GM18505 (cell line): Measurements from ENCODE around the gene DCUN1D4.

Experiments
- ATAC-seq: cut with Tn5 transposase; IDR thresholded peaks from one replicate; pipeline ENCODE4 v1.9.1; 2021; ENCODE audit not compliant: unreplicated experiment
- POLR2A ChIP-seq: IDR thresholded peaks from 4 replicates; pipeline ENCODE4 v1.6.1; 2011; ENCODE audit warnings: borderline replicate concordance; ENCODE audit not compliant: insufficient read depth, insufficient read length; ENCODE audit errors: extremely low read depth

The DCUN1D4 gene

GRCh38 chr4:51845711-51846110 is 2.8 kb downstream of the DCUN1D4 start:
- TF ChIP-seq POLR2A = no peak
- ATAC-seq = no peak

DNA sequence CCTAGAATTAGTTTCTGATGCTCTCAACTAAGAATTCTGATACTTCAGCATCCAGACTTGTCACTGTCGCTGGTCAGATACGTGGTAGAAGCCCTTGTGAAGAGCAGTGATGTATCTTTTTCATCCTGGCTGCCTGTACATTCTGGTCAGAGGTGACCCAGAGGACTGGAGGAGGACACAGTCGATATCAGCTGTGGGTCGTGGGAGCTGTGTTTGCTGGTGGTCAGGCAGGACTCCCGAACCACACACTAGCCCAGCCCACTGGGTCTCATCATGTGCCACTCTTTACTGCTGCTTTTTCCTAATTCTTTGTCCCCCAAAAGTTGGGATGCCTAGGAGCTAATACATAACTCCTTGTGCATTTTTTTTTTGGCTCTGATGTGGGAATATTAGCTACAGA is 6.5 kb downstream of the DCUN1D4 start:
- ATAC-seq = no peak
- TF ChIP-seq POLR2A = no peak

DNA sequence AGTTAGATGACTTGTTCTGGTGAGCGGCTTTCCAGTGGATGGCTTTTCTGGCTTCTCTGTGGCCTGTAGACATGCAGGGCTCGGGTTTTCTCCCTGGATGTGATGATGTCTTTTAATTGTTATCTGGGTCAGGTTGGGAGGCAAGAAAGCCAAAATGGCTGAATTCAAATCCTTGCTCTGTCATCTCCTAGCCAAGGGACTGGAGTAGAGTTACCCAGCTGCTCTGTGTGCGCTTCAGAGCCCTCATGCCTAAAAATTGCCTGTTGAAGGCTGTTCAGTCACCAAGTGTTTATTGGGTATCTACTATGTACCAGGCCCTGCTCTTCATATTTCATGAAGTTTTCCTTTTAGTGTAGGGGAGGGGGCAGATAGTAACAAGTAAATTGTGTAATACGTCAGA is 7.3 kb downstream of the DCUN1D4 start:
- ATAC-seq = no peak

DNA sequence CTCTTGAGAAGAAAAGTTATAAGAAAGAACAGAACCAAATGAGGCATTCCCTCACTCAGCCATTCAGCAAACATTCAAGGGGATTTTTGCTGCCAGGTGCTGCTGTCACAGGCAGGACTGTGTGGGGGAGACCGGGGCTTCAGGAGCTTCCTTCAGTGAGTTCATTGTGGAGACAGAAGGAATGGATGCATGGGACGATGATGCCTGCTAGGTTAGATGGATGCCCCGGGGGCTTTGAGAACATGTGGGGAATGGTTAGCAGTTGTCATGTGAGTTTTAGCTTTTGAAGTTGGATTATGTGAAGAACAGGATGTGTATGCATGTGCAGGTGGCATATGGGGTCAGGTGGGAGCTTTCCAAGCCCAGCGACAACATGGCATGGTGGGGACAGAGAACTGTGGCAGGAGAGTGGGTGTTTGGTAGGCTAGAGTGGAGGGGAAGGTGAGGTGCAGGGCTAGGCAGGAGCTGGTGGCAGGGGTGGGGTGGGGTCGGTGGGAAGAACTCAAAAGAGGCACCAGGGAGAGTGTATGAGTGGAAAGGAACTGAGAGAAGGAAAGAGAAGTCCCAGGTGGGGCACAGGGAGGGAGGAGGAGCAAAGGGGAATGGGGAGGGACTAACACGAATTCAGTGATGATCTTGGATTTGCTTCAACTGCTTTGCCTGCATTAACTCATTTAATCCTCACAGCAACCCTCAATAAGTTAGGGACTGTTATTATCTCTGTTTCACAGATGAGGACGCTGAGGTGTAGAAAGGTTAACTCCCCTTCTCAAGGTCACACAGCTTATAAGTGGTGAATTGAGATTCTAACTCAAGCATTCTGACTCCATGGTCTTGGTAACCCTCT is 8.4 kb downstream of the DCUN1D4 start:
- TF ChIP-seq POLR2A = no peak
- ATAC-seq = no peak

More for the DNA sequence above, 7.3 kb downstream of the DCUN1D4 start:
- TF ChIP-seq POLR2A = no peak

DNA sequence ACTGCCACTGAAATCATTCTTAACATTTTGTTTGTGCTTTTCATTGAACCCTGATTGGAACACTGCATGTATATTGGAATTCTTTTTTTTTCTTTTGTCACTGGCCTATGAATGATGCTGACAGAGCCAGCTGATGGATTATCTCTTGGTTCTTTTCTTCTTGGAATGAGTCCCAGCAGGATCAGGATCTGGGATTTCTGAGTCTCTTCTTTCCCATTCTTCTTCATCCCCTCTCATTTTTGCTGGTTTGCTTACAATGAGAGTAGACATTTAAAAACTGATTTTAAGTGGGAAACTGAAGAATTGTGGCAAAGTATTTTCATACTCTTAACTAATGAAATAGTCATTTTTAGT is 9.0 kb downstream of the DCUN1D4 start:
- ATAC-seq = no peak
- TF ChIP-seq POLR2A = no peak

DNA sequence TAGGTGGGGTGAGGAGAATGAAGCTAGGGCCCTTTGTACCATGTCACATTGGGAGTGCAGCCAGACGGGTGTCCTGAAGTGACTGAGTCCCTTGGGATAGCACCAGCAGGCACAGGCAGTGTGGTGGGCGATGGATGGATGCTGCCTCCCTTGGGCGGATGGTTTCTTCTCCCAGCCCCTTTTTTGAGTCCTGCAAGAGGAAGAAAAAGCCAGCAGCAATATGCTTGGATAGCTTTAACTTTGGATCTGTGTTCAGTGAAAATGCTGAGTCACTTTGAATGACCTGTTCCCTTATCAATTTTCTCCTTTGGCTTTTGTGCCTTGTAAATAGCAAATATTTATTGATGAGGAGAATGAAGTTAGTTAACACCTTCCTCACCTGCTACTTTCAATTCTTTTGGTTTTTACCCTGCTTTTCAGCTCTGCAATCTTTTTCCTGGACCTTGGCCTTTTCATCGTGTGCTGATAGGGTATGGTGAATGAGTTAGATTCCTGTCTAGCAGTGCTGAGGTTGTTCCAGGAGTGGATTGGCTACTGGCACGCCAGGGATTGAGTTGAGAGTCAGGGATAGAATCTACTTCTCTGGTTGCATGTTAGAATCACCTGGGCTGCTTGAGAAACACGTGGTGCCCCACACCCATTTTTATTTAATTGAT is 10.2 kb downstream of the DCUN1D4 start:
- no peak for ATAC-seq
- TF ChIP-seq POLR2A = no peak

- ATAC-seq = no peak
These were observed 12.3 kb downstream of the DCUN1D4 start for GRCh38 chr4:51855270-51855669.

DNA sequence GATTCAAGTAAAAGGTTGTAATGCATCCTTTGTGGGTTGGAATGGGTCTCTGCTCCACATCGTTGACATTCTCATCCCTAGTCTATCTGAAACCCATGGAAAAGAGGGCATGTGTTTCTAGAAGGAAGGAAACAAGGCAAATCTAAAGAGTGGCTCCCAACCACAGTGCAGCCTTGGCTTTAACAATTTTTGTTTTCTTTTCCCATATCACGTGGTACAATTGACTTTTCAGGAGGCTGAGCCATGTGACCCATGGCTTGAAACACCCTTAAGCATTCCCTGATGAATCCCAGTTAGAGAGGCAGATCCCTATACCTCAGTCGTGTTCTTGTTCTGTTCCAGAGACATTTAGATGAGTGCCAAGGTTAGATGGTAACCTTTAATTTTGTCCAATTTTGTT is 12.8 kb downstream of the DCUN1D4 start:
- no peak for ATAC-seq
- no peak for TF ChIP-seq POLR2A

More at GRCh38 chr4:51855270-51855669, 12.3 kb downstream of the DCUN1D4 start:
- no peak for TF ChIP-seq POLR2A

DNA sequence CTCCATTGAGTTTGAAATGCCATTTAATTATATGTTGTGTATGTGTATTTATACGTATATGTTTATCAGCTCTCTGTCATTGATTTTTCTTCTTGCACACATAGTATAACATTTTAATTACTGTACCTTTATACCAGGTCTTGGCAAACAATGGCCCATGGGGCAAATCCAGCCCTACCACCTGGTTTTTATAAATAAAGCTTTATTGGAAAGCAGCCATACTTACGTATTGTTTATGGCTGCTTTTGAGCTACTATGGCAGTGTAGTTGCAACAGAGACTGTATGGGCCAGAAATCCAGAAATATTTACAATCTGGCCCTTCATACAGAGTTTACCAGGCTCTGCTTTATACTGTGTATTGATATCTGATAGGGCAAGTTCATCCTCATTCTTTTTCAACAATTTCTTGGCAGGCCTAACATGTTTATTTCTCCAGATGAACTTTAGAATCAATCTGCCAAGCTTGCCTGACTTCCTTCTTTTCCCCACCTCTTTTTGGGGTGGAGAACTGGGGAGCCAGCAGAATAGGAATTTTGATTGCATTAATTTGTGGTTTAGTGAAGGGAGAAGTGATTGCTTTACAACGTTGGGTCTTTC is 15.8 kb downstream of the DCUN1D4 start:
- TF ChIP-seq POLR2A = no peak
- no peak for ATAC-seq

- ATAC-seq = no peak
- no peak for TF ChIP-seq POLR2A
These were observed 16.6 kb downstream of the DCUN1D4 start for GRCh38 chr4:51859476-51860031.

- no peak for ATAC-seq
- no peak for TF ChIP-seq POLR2A
These were observed 19.2 kb downstream of the DCUN1D4 start for GRCh38 chr4:51862199-51862598.

DNA sequence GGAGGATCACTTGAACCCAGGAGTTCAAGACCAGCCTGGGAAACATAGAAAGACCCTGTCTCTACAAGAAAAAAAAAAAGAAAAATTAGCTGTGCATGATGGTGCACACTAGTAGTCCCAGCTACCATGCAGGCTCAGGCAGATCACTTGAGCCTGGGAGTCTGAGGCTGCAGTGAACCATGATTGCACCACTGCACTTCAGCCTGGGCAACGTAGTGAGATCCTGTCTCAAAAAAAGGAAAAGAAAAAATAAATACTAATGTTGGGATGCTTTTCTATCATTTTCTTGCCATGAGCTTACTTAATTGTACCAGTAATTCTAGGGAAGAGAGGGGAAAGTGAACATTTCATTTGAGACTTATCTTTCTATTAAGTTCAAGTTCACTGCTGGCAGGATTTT is 19.8 kb downstream of the DCUN1D4 start:
- no peak for TF ChIP-seq POLR2A
- ATAC-seq = no peak

DNA sequence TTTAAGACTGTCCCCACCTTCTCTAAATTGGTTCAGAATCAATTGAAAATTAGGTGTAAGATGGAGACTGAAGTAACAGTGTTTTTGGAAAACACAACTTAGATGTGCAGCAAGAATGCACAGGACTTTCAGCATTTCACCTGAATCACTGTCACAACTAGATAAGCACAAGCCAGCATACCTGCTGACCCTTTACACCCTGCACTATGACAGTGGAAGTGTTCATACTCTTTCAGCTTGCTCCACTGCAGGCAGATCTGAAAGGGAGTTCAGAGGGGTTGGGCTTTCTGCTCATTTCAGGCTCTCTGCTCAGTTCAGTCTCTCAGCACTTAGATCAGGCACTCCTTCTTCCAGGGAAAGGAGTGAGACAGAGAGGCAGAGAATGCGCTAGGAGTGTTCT is 22.8 kb downstream of the DCUN1D4 start:
- no peak for ATAC-seq
- no peak for TF ChIP-seq POLR2A
